Endothelial cell of coronary artery (primary cell): ENCODE measurements around the gene EFCAB9. TPM values are rescaled to one million over a fixed set of nuclear protein-coding genes. Genes with fewer than 3 reads are reported as not detected.

ENCODE experiments used
- total RNA-seq: library from RNA; depleted of rRNA; stranded (reverse); fragments of >200 nt; gene quantifications from 2 replicates; pipeline ENCODE4 v1.2.3, GENCODE V29; 2014

The EFCAB9 gene
- total RNA-seq = not detected in 2 replicates

DNA sequence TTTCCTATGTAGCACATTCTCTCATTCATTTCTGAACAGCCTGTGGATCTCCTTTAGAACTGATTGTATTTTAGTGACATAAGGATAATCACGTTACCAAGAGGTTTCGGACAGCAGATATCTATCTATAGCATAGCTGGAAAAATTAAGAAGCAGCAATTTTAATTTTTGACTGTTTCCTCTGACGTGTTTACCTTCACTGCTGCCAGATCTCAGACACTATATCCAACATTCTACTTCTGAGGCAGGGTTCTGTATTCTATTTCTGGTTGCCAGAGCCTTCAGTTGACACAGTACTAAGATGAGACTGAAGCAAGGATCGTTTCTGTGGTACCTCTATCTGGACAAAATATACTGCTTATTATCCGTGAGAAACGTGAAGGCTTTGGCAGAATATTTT lies at the start of gene EFCAB9:
TSS of gene EFCAB9 (plus strand) at position 301 of the 400 bp plus-strand sequence. CDS start at position 302, 1 bp downstream.

GRCh38 chr5:172188033-172188892 lies 5.7 kb upstream of the EFCAB9 start, which contains the start of gene STK10:
TSS of gene STK10 (minus strand) at chr5:172188224. CDS start at chr5:172188042, 182 bp downstream.

Other genes with a start within 250 kb of the EFCAB9 start
- gene FBXW11, start 187.5 kb upstream of the EFCAB9 start, total RNA-seq = 58.6 and 77.2 TPM in 2 replicates
- gene STK10, start 5.9 kb upstream of the EFCAB9 start, total RNA-seq = 37.5 and 45.6 TPM in 2 replicates
- 21.1 and 23.5 TPM in 2 replicates for gene UBTD2, start 89.6 kb downstream of the EFCAB9 start, total RNA-seq